OCI-LY3 (cell line): ENCODE data around the gene ZNF99.
"Not testable (repeated sequence)": the region's sequence is repeated elsewhere in the genome, so short reads cannot be mapped to it uniquely, and the experiment has no call there.

Experiments used
- H2AFZ ChIP-seq: fragments of 200-600, 300-600 bp; shearing (Covaris generic); 2 replicates; pipeline ENCODE4 v1.6.0; 2014; ENCODE audit warnings: antibody characterized with exemption, low read depth, low read length
- H3K27ac ChIP-seq: fragments of 200-600, 300-600 bp; sonication (generic); 2 replicates; pipeline ENCODE4 v1.5.1; 2014; ENCODE audit warnings: mild to moderate bottlenecking, low read length, moderate library complexity, mixed read lengths
- H3K27me3 ChIP-seq: fragments of 200-600, 300-600 bp; sonication (generic); 2 replicates; pipeline ENCODE4 v1.6.1; 2014; ENCODE audit warnings: low read depth, low read length, mixed read lengths
- H3K36me3 ChIP-seq: fragments of 200-600, 300-600 bp; sonication (generic); replicated peaks from 2 replicates; pipeline ENCODE3; 2014; ENCODE audit warnings: low read depth, low read length, mixed read lengths
- H3K4me1 ChIP-seq: fragments of 300-600, 200-600 bp; sonication (generic); 2 replicates; pipeline ENCODE4 v1.6.1; 2014; ENCODE audit warnings: low read length, mixed read lengths
- H3K4me2 ChIP-seq: fragments of 200-600, 300-600 bp; sonication (generic); 2 replicates; pipeline ENCODE4 v1.6.1; 2014; ENCODE audit warnings: low read length, mixed read lengths
- H3K4me3 ChIP-seq: fragments of 300-600, 200-600 bp; sonication (generic); 2 replicates; pipeline ENCODE4 v1.5.1; 2014; ENCODE audit warnings: antibody characterized with exemption, mild to moderate bottlenecking, low read length, moderate library complexity
- H3K79me2 ChIP-seq: fragments of 300-600, 200-600 bp; shearing (Covaris generic); 2 replicates; pipeline ENCODE4 v1.6.1; 2014; ENCODE audit warnings: mild to moderate bottlenecking, low read length, mixed read lengths
- H3K9ac ChIP-seq: fragments of 300-600, 200-600 bp; shearing (Covaris generic); 2 replicates; pipeline ENCODE4 v1.6.0; 2014; ENCODE audit warnings: mild to moderate bottlenecking, low read length, moderate library complexity
- H3K9me3 ChIP-seq: fragments of 200-600, 300-600 bp; shearing (Covaris generic); 2 replicates; pipeline ENCODE4 v1.6.1; 2014; ENCODE audit warnings: low read length, mixed read lengths; ENCODE audit not compliant: insufficient read depth
- H4K20me1 ChIP-seq: fragments of 200-600, 300-600 bp; sonication (generic); 2 replicates; pipeline ENCODE4 v1.6.1; 2016; ENCODE audit warnings: low read length, mixed read lengths; ENCODE audit not compliant: insufficient read depth
- CTCF ChIP-seq: fragments of 200-600, 300-600 bp; sonication (generic); IDR thresholded peaks from 2 replicates; pipeline ENCODE4 v1.5.1; 2014; ENCODE audit warnings: antibody characterized with exemption, low read length, low read depth
- EZH2phosphoT487 ChIP-seq: fragments of 200-600 bp; shearing (Covaris generic); IDR thresholded peaks from 2 replicates; pipeline ENCODE4 v1.6.1; 2018; ENCODE audit warnings: antibody characterized with exemption, mixed run types, low read depth

ZNF99 gene

GRCh38 chr19:22807061-22807835 is 23.3 kb upstream of the ZNF99 start:
- Histone ChIP-seq H3K79me2 (no peaks in the 10 kb centered on the region), H3K9me3 (0 out of 2 replicates have a peak, but pooled peaks cover 3% of the 10 kb centered on the region), H4K20me1 (no peaks in the 10 kb centered on the region), H3K4me1 (no peaks in the 10 kb centered on the region), H3K9ac (no peak overlapping the region), H3K27me3 (no peaks in the 10 kb centered on the region), H3K4me3 (no peak overlapping the region), H3K27ac (no peak overlapping the region), H2AFZ (no peak overlapping the region), H3K4me2 (no peak overlapping the region), H3K36me3 (no peaks in the 10 kb centered on the region)
- TF ChIP-seq EZH2phosphoT487 = no peak
- no peak for TF ChIP-seq CTCF

GRCh38 chr19:22806418-22806817 is 22.5 kb upstream of the ZNF99 start:
- Histone ChIP-seq H3K4me3 (no peak overlapping the region), H3K27me3 (no peaks in the 10 kb centered on the region), H3K4me1 (no peaks in the 10 kb centered on the region), H3K9me3 (0 out of 2 replicates have a peak, but pooled peaks cover 3% of the 10 kb centered on the region), H3K79me2 (no peaks in the 10 kb centered on the region), H2AFZ (no peak overlapping the region), H3K9ac (no peak overlapping the region), H3K27ac (no peak overlapping the region), H3K36me3 (no peaks in the 10 kb centered on the region), H4K20me1 (no peaks in the 10 kb centered on the region), H3K4me2 (no peak overlapping the region)
- no peak for TF ChIP-seq EZH2phosphoT487
- no peak for TF ChIP-seq CTCF

GRCh38 chr19:22797040-22797439 is 13.1 kb upstream of the ZNF99 start:
- Histone ChIP-seq H3K9ac (no peak overlapping the region), H2AFZ (no peak overlapping the region), H3K27ac (no peak overlapping the region), H3K27me3 (no peaks in the 10 kb centered on the region), H4K20me1 (no peaks in the 10 kb centered on the region), H3K36me3 (no peaks in the 10 kb centered on the region), H3K4me2 (no peak overlapping the region), H3K9me3 (0 out of 2 replicates have a peak, but pooled peaks cover 6% of the 10 kb centered on the region), H3K4me1 (no peaks in the 10 kb centered on the region), H3K79me2 (no peaks in the 10 kb centered on the region), H3K4me3 (no peak overlapping the region)
- TF ChIP-seq EZH2phosphoT487 (no peak), CTCF (no peak)

GRCh38 chr19:22792863-22793262 is 8.9 kb upstream of the ZNF99 start:
- H3K4me1 ChIP-seq, H3K27ac ChIP-seq, H4K20me1 ChIP-seq, H3K27me3 ChIP-seq, H2AFZ ChIP-seq, H3K9ac ChIP-seq, H3K4me3 ChIP-seq, H3K9me3 ChIP-seq, H3K79me2 ChIP-seq, H3K4me2 ChIP-seq, H3K36me3 ChIP-seq: not testable (repeated sequence)
